OCI-LY1 (cell line): ENCODE results near the gene PARD3B.

Experiments used
- H2AFZ ChIP-seq: fragments of 200-600 bp; sonication (generic), shearing (Covaris generic); 2 replicates; pipeline ENCODE4 v1.6.0; 2014; ENCODE audit warnings: antibody characterized with exemption, mild to moderate bottlenecking, low read length
- H3F3A ChIP-seq: fragments of 200-600 bp; sonication (generic), shearing (Covaris generic); 2 replicates; pipeline ENCODE4 v1.6.0; 2014; ENCODE audit warnings: mild to moderate bottlenecking, antibody characterized with exemption, low read length, moderate library complexity; ENCODE audit not compliant: insufficient read depth
- H3K27ac ChIP-seq: fragments of 200-600 bp; sonication (generic); 2 replicates; pipeline ENCODE4 v1.5.1; 2014; ENCODE audit warnings: low read length, mixed run types, mild to moderate bottlenecking, low read depth; ENCODE audit not compliant: poor library complexity, severe bottlenecking
- H3K27me3 ChIP-seq: fragments of 200-600 bp; sonication (generic); 2 replicates; pipeline ENCODE4 v1.6.0; 2014; ENCODE audit warnings: antibody characterized with exemption, mild to moderate bottlenecking, low read length, moderate library complexity; ENCODE audit not compliant: insufficient read depth
- H3K36me3 ChIP-seq: fragments of 200-600 bp; sonication (generic); 2 replicates; pipeline ENCODE4 v1.6.1; 2014; ENCODE audit warnings: mild to moderate bottlenecking, antibody characterized with exemption, low read length, moderate library complexity, mixed read lengths; ENCODE audit not compliant: insufficient read depth
- H3K4me1 ChIP-seq: fragments of 200-600 bp; sonication (generic); 2 replicates; pipeline ENCODE4 v1.5.1; 2014; ENCODE audit warnings: mild to moderate bottlenecking, low read length, moderate library complexity; ENCODE audit not compliant: insufficient read depth, severe bottlenecking
- H3K4me2 ChIP-seq: fragments of 200-600 bp; sonication (generic), shearing (Covaris generic); 2 replicates; pipeline ENCODE4 v1.6.1; 2014; ENCODE audit warnings: low read length
- H3K4me3 ChIP-seq: fragments of 200-600 bp; sonication (generic); 2 replicates; pipeline ENCODE4 v1.5.1; 2014; ENCODE audit warnings: low read length, low read depth, mild to moderate bottlenecking, mixed read lengths; ENCODE audit not compliant: poor library complexity, severe bottlenecking
- H3K79me2 ChIP-seq: fragments of 200-600 bp; shearing (Covaris generic); 2 replicates; pipeline ENCODE4 v1.6.1; 2016; ENCODE audit warnings: mixed run types, low read length, mixed read lengths; ENCODE audit not compliant: insufficient read depth
- H3K9ac ChIP-seq: fragments of 200-600 bp; sonication (generic), shearing (Covaris generic); 2 replicates; pipeline ENCODE4 v1.6.1; 2014; ENCODE audit warnings: mild to moderate bottlenecking, low read length, mixed read lengths
- H3K9me2 ChIP-seq: fragments of 200-600 bp; sonication (generic), shearing (Covaris generic); 2 replicates; pipeline ENCODE4 v1.6.1; 2014; ENCODE audit warnings: low read depth, mild to moderate bottlenecking, low read length, mixed read lengths
- H3K9me3 ChIP-seq: fragments of 200-600 bp; shearing (Covaris generic); 2 replicates; pipeline ENCODE4 v1.6.1; 2014; ENCODE audit warnings: low read length, mixed read lengths
- H4K20me1 ChIP-seq: fragments of 200-600 bp; sonication (generic), shearing (Covaris generic); 2 replicates; pipeline ENCODE4 v1.6.0; 2016; ENCODE audit warnings: mild to moderate bottlenecking, low read length; ENCODE audit not compliant: insufficient read depth
- CTCF ChIP-seq: fragments of 200-600 bp; sonication (generic), shearing (Covaris generic); IDR thresholded peaks from 2 replicates; pipeline ENCODE4 v1.5.1; 2017; ENCODE audit warnings: mild to moderate bottlenecking, antibody characterized with exemption, low read length, moderate library complexity, mixed read lengths
- EZH2 ChIP-seq: fragments of 200-600 bp; sonication (generic), shearing (Covaris generic); IDR thresholded peaks from 2 replicates; pipeline ENCODE4 v1.8.0; 2017; ENCODE audit warnings: borderline replicate concordance, mixed run types, mild to moderate bottlenecking, antibody characterized with exemption, low read length, moderate library complexity, mixed read lengths

The PARD3B gene

GRCh38 chr2:205531072-205531471, 985.8 kb downstream of the PARD3B start:
- no peak overlapping the region for H3K4me3 ChIP-seq
- H3K9me3 ChIP-seq = no peaks in the 10 kb centered on the region
- no peaks in the 10 kb centered on the region for H3K9me2 ChIP-seq
- no peaks in the 10 kb centered on the region for H3K4me1 ChIP-seq
- no peaks in the 10 kb centered on the region for H3F3A ChIP-seq
- H4K20me1 ChIP-seq = no peaks in the 10 kb centered on the region
- no peak overlapping the region for H3K9ac ChIP-seq
- no peaks in the 10 kb centered on the region for H3K27me3 ChIP-seq
- H3K36me3 ChIP-seq = no peaks in the 10 kb centered on the region
- H3K4me2 ChIP-seq = no peak overlapping the region
- TF ChIP-seq EZH2 = no peak
- TF ChIP-seq CTCF = no peak
- no peak overlapping the region for H3K27ac ChIP-seq
- no peak overlapping the region for H2AFZ ChIP-seq
- H3K79me2 ChIP-seq = no peaks in the 10 kb centered on the region

GRCh38 chr2:205531489-205532148, 986.3 kb downstream of the PARD3B start:
- Histone ChIP-seq H3K27me3 (no peaks in the 10 kb centered on the region), H3K79me2 (no peaks in the 10 kb centered on the region), H4K20me1 (no peaks in the 10 kb centered on the region), H3K9me3 (no peaks in the 10 kb centered on the region), H3K9ac (no peak overlapping the region), H3K9me2 (no peaks in the 10 kb centered on the region), H2AFZ (no peak overlapping the region), H3K4me1 (no peaks in the 10 kb centered on the region), H3K36me3 (no peaks in the 10 kb centered on the region), H3K4me3 (no peak overlapping the region), H3F3A (no peaks in the 10 kb centered on the region), H3K4me2 (no peak overlapping the region), H3K27ac (no peak overlapping the region)
- TF ChIP-seq CTCF (no peak), EZH2 (no peak)

GRCh38 chr2:205535001-205535400, 989.7 kb downstream of the PARD3B start:
- TF ChIP-seq EZH2 = no peak
- TF ChIP-seq CTCF = no peak
- H2AFZ ChIP-seq = no peak overlapping the region
- no peaks in the 10 kb centered on the region for H3F3A ChIP-seq
- no peaks in the 10 kb centered on the region for H4K20me1 ChIP-seq
- H3K4me1 ChIP-seq = no peaks in the 10 kb centered on the region
- no peak overlapping the region for H3K9ac ChIP-seq
- H3K27ac ChIP-seq = no peak overlapping the region
- H3K79me2 ChIP-seq = no peaks in the 10 kb centered on the region
- no peak overlapping the region for H3K4me3 ChIP-seq
- H3K36me3 ChIP-seq = no peaks in the 10 kb centered on the region
- no peaks in the 10 kb centered on the region for H3K9me3 ChIP-seq
- no peaks in the 10 kb centered on the region for H3K27me3 ChIP-seq
- H3K4me2 ChIP-seq = no peak overlapping the region
- no peaks in the 10 kb centered on the region for H3K9me2 ChIP-seq
